GM23338 (cell line): ENCODE measurements around the gene NCOA1. TPM values are rescaled to one million over a fixed set of nuclear protein-coding genes. Genes with fewer than 3 reads are reported as not detected.

Experiments
- ATAC-seq: fragments of 200-7000 bp; cut with Tn5 transposase; 3 replicates; pipeline ENCODE4 v1.9.1; 2020
- DNase-seq: peaks from one replicate; pipeline ENCODE4 v3.0.0-alpha.2; 2015; ENCODE audit warnings: low spot score
- H2AFZ ChIP-seq: fragments of 200-600 bp; sonication (generic); 2 replicates; pipeline ENCODE4 v1.8.0; 2016; ENCODE audit warnings: antibody characterized with exemption, mild to moderate bottlenecking, moderate library complexity
- H3F3A ChIP-seq: fragments of 200-600 bp; sonication (generic); replicated peaks from 2 replicates; pipeline ENCODE4 v1.8.0; 2017; ENCODE audit warnings: antibody characterized with exemption, mixed run types, low read depth
- H3K27ac ChIP-seq: fragments of 200-600 bp; sonication (generic); 2 replicates; pipeline ENCODE4 v1.6.1; 2016; ENCODE audit warnings: low read depth
- H3K27me3 ChIP-seq: fragments of 200-600 bp; sonication (generic); 2 replicates; pipeline ENCODE4 v1.8.0; 2016; ENCODE audit warnings: mild to moderate bottlenecking, mixed run types, moderate library complexity; ENCODE audit not compliant: insufficient read depth
- H3K36me3 ChIP-seq: fragments of 200-600 bp; sonication (generic); 2 replicates; pipeline ENCODE4 v1.8.0; 2016; ENCODE audit warnings: mild to moderate bottlenecking; ENCODE audit not compliant: insufficient read depth
- H3K4me1 ChIP-seq: fragments of 200-600 bp; sonication (generic); 2 replicates; pipeline ENCODE4 v1.8.0; 2016; ENCODE audit warnings: mild to moderate bottlenecking, moderate library complexity; ENCODE audit not compliant: insufficient read depth
- H3K4me2 ChIP-seq: fragments of 200-600 bp; sonication (generic); 2 replicates; pipeline ENCODE4 v1.7.1; 2017; ENCODE audit warnings: mixed run types
- H3K4me3 ChIP-seq: fragments of 200-600 bp; sonication (generic); 2 replicates; pipeline ENCODE4 v1.6.1; 2016; ENCODE audit warnings: mixed run types
- H3K79me2 ChIP-seq: fragments of 200-600 bp; sonication (generic); replicated peaks from 2 replicates; pipeline ENCODE4 v1.8.0; 2017; ENCODE audit warnings: mild to moderate bottlenecking; ENCODE audit not compliant: insufficient read depth
- H3K9me2 ChIP-seq: fragments of 200-600 bp; sonication (generic); 2 replicates; pipeline ENCODE4 v1.8.0; 2017; ENCODE audit not compliant: insufficient read depth
- H4K20me1 ChIP-seq: fragments of 200-600 bp; sonication (generic); replicated peaks from 2 replicates; pipeline ENCODE4 v1.8.0; 2017; ENCODE audit warnings: mild to moderate bottlenecking; ENCODE audit not compliant: insufficient read depth
- H3K27ac Mint-ChIP-seq: 2 replicates; pipeline ENCODE4 v1.8.0; 2020; ENCODE audit warnings: inconsistent platforms, mild to moderate bottlenecking, moderate library complexity, mixed read lengths
- H3K27me3 Mint-ChIP-seq: 3 replicates; pipeline ENCODE4 v1.8.0; 2022; ENCODE audit warnings: low read depth, mild to moderate bottlenecking, moderate library complexity, mixed read lengths, inconsistent platforms; ENCODE audit not compliant: insufficient read depth, poor library complexity
- H3K36me3 Mint-ChIP-seq: 3 replicates; pipeline ENCODE4 v1.8.0; 2021; ENCODE audit warnings: low read depth, mild to moderate bottlenecking, inconsistent platforms, moderate library complexity, mixed read lengths
- H3K4me1 Mint-ChIP-seq: 3 replicates; pipeline ENCODE4 v1.8.0; 2020; ENCODE audit warnings: mild to moderate bottlenecking, inconsistent platforms, mixed read lengths
- H3K4me3 Mint-ChIP-seq: 3 replicates; pipeline ENCODE4 v1.8.0; 2021; ENCODE audit warnings: moderate library complexity, mild to moderate bottlenecking, inconsistent platforms, mixed read lengths
- H3K9me3 Mint-ChIP-seq: 3 replicates; pipeline ENCODE4 v1.8.0; 2020; ENCODE audit warnings: moderate library complexity, mild to moderate bottlenecking, inconsistent platforms, mixed read lengths
- CREB1 ChIP-seq: fragments of 250-450 bp; sonication (Bioruptor Pico); IDR thresholded peaks from 2 replicates; pipeline ENCODE4 v1.5.0; 2020; ENCODE audit warnings: low read depth, mild to moderate bottlenecking, moderate library complexity
- JUNB ChIP-seq: IDR thresholded peaks from one replicate; pipeline ENCODE4 v1.6.1; 2016; ENCODE audit warnings: antibody characterized with exemption; ENCODE audit not compliant: unreplicated experiment
- NANOG ChIP-seq: IDR thresholded peaks from 2 replicates; pipeline ENCODE4 v1.6.1; 2016; ENCODE audit warnings: antibody characterized with exemption, borderline replicate concordance
- POLR2AphosphoS5 ChIP-seq: IDR thresholded peaks from 2 replicates; pipeline ENCODE4 v1.6.1; 2016; ENCODE audit warnings: antibody characterized with exemption, low read depth
- STAT1 ChIP-seq: IDR thresholded peaks from one replicate; pipeline ENCODE4 v1.6.1; 2016; ENCODE audit warnings: antibody characterized with exemption; ENCODE audit not compliant: unreplicated experiment
- polyA plus RNA-seq: library from polyadenylated mRNA; unstranded; fragments of >200 nt; fragmentation: Nextera tagmentation; extraction: Ambion mirVana; gene quantifications from 2 replicates; pipeline ENCODE4 v1.2.1, GENCODE V29; 2016
- total RNA-seq: library from RNA; depleted of rRNA; stranded (reverse); fragments of >200 nt; shearing (Covaris generic); gene quantifications from 2 replicates; pipeline ENCODE4 v1.2.3, GENCODE V29; 2014
- TF ChIP-seq, protein P1 (sequence below): fragments of 250-450 bp; sonication (Bioruptor Pico); IDR thresholded peaks from 2 replicates; pipeline ENCODE4 v1.5.0; 2020; ENCODE audit warnings: mild to moderate bottlenecking, moderate library complexity
- TF ChIP-seq, protein P2 (sequence below): IDR thresholded peaks from one replicate; pipeline ENCODE4 v1.6.1; 2018; ENCODE audit warnings: antibody characterized with exemption; ENCODE audit not compliant: unreplicated experiment
- TF ChIP-seq, protein P3 (sequence below), 2 experiments: fragments of 200-600 bp in 1 of 2; sonication (generic) in 1 of 2; conservative IDR thresholded peaks; 2 replicates each; pipeline versions ENCODE4 v1.5.1 to v1.6.1; 2016 to 2017; ENCODE audit warnings: antibody characterized with exemption in 2 of 2, low read depth in 2 of 2, mild to moderate bottlenecking in 2 of 2, moderate library complexity in 1 of 2

The NCOA1 gene
- total and polyA plus RNA-seq, 2 experiments from 2014 or later, result 7.1 to 15.1 TPM

DNA sequence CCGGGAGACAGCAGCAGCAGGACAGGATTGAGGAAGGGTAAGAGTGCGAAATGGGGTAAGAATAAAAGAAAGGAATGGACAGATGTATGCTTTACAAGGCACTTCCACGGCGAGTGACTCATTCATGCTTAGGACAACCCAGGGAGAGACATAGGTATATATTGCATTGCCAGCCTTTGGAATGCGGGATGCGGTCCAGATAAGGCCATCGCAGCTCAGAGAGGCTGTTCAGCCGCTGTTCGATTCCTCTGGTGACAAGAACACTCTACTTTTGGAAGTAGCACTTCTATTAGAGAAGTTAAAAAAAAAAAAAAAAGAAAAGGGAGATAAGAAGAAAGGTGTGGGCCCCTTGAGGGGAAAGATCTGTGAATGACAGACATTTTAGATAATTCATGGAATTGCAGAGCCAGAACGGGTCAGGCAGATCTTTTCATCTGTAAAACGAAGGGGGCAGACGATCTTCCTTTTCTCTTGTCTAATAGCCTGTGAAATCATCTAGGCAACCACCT is 819 bp upstream of the NCOA1 start:
- peak; percentile 13 for ATAC-seq
- peak overlapping the region; percentile 86 for H3K4me3 ChIP-seq
- H3K4me1 ChIP-seq, result peaks cover 33% of the 10 kb centered on the region
- peak overlapping the region; percentile 91 for H3K4me2 ChIP-seq
- Mint-ChIP-seq H3K27ac (peak overlapping the region; percentile 70; the same call in 1 of the 2 replicates), H3K4me3 (peak overlapping the region; percentile 87), H3K4me1 (peaks cover 37% of the 10 kb centered on the region), H3K36me3 (no peaks in the 10 kb centered on the region; the same call in 2 of the 3 replicates), H3K9me3 (no peaks in the 10 kb centered on the region), H3K27me3 (peaks cover 21% of the 10 kb centered on the region)
- no peaks in the 10 kb centered on the region for H3K36me3 ChIP-seq
- H3K27ac ChIP-seq, result peak overlapping the region; percentile 86; the same call in 1 of the 2 replicates
- DNase-seq, result no peak
- peak overlapping the region; percentile 95 for H2AFZ ChIP-seq
- TF ChIP-seq POLR2AphosphoS5, result no peak
- no peaks in the 10 kb centered on the region for H3K9me2 ChIP-seq
- no peaks in the 10 kb centered on the region for H3F3A ChIP-seq
- H3K79me2 ChIP-seq, result peaks cover 26% of the 10 kb centered on the region
- H4K20me1 ChIP-seq, result 0 out of 2 replicates have a peak, but pooled peaks cover 3% of the 10 kb centered on the region
- peaks cover 19% of the 10 kb centered on the region for H3K27me3 ChIP-seq

DNA sequence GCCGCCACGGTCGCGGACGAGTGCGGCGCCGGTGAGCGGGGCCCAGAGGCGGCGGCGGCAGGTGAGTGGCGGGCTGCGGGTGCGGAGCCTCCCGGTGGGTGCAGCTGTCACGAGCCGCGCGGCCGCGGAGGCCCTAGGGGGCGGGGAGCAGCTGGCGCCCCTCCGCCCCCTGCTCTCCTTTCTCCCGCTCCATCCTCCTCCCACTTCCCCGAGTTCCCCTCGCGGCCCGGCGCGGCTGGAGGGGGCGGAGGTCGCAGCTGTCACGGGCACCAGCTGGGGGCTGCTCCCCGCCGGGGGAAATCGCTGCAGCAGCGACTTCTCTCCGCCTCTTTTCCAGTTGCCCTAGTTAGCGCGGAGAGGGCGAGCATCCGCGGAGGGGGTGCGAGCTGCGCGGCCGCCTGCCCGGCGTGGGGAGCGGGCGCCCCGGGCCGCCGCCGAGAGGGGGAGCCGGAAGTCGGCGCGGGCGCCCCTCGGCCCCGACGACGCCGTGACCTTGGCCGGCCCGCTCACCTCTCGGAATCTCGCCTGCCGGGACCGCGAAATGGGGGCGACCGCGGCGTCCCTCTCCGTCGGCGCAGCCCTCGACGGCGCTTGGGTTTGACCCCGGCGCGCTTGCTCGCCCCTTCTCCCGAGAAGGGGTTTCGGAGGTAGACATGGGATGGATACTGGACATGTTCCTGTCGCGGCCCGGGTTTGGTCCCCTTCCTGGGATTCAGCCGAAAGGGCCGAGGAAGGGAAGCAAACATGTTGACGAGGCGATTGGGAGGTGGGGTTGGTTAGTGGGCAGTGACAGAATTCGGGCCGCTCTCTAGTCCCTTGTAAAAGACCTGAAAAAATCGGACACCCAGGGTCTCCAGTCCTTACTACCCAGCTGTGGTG is 727 bp downstream of the NCOA1 start:
- H3F3A ChIP-seq, result no peaks in the 10 kb centered on the region
- H3K36me3 ChIP-seq, result no peaks in the 10 kb centered on the region
- peak; percentile 77 for DNase-seq
- H3K79me2 ChIP-seq, result peaks cover 36% of the 10 kb centered on the region
- H3K4me1 ChIP-seq, result peaks cover 33% of the 10 kb centered on the region
- H3K4me3 ChIP-seq, result peak overlapping the region; percentile 80
- peak overlapping the region; percentile 70; the same call in 1 of the 2 replicates for H2AFZ ChIP-seq
- peaks cover 21% of the 10 kb centered on the region for H3K27me3 Mint-ChIP-seq
- peaks cover 42% of the 10 kb centered on the region for H3K4me1 Mint-ChIP-seq
- H3K4me3 Mint-ChIP-seq, result peak overlapping the region; percentile 86
- ATAC-seq, result peak; percentile 11
- H4K20me1 ChIP-seq, result 0 out of 2 replicates have a peak, but pooled peaks cover 3% of the 10 kb centered on the region
- H3K9me3 Mint-ChIP-seq, result no peaks in the 10 kb centered on the region
- peaks cover 19% of the 10 kb centered on the region for H3K27me3 ChIP-seq
- H3K36me3 Mint-ChIP-seq, result no peaks in the 10 kb centered on the region; the same call in 2 of the 3 replicates
- no peak overlapping the region for H3K27ac ChIP-seq
- H3K27ac Mint-ChIP-seq, result no peak overlapping the region
- no peaks in the 10 kb centered on the region for H3K9me2 ChIP-seq
- peak overlapping the region; percentile 91 for H3K4me2 ChIP-seq
- TF ChIP-seq NANOG (no peak), JUNB (no peak), CREB1 (no peak), STAT1 (no peak), POLR2AphosphoS5 (no peak)
- TF ChIP-seq, protein P1, sequence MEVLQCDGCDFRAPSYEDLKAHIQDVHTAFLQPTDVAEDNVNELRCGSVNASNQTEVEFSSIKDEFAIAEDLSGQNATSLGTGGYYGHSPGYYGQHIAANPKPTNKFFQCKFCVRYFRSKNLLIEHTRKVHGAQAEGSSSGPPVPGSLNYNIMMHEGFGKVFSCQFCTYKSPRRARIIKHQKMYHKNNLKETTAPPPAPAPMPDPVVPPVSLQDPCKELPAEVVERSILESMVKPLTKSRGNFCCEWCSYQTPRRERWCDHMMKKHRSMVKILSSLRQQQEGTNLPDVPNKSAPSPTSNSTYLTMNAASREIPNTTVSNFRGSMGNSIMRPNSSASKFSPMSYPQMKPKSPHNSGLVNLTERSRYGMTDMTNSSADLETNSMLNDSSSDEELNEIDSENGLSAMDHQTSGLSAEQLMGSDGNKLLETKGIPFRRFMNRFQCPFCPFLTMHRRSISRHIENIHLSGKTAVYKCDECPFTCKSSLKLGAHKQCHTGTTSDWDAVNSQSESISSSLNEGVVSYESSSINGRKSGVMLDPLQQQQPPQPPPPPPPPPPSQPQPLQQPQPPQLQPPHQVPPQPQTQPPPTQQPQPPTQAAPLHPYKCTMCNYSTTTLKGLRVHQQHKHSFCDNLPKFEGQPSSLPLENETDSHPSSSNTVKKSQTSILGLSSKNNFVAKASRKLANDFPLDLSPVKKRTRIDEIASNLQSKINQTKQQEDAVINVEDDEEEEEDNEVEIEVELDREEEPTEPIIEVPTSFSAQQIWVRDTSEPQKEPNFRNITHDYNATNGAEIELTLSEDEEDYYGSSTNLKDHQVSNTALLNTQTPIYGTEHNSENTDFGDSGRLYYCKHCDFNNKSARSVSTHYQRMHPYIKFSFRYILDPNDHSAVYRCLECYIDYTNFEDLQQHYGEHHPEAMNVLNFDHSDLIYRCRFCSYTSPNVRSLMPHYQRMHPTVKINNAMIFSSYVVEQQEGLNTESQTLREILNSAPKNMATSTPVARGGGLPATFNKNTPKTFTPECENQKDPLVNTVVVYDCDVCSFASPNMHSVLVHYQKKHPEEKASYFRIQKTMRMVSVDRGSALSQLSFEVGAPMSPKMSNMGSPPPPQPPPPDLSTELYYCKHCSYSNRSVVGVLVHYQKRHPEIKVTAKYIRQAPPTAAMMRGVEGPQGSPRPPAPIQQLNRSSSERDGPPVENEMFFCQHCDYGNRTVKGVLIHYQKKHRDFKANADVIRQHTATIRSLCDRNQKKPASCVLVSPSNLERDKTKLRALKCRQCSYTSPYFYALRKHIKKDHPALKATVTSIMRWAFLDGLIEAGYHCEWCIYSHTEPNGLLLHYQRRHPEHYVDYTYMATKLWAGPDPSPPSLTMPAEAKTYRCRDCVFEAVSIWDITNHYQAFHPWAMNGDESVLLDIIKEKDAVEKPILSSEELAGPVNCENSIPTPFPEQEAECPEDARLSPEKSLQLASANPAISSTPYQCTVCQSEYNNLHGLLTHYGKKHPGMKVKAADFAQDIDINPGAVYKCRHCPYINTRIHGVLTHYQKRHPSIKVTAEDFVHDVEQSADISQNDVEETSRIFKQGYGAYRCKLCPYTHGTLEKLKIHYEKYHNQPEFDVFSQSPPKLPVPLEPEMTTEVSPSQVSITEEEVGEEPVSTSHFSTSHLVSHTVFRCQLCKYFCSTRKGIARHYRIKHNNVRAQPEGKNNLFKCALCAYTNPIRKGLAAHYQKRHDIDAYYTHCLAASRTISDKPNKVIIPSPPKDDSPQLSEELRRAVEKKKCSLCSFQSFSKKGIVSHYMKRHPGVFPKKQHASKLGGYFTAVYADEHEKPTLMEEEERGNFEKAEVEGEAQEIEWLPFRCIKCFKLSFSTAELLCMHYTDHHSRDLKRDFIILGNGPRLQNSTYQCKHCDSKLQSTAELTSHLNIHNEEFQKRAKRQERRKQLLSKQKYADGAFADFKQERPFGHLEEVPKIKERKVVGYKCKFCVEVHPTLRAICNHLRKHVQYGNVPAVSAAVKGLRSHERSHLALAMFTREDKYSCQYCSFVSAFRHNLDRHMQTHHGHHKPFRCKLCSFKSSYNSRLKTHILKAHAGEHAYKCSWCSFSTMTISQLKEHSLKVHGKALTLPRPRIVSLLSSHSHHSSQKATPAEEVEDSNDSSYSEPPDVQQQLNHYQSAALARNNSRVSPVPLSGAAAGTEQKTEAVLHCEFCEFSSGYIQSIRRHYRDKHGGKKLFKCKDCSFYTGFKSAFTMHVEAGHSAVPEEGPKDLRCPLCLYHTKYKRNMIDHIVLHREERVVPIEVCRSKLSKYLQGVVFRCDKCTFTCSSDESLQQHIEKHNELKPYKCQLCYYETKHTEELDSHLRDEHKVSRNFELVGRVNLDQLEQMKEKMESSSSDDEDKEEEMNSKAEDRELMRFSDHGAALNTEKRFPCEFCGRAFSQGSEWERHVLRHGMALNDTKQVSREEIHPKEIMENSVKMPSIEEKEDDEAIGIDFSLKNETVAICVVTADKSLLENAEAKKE (CRISPR knock-in tag), result no peak
- TF ChIP-seq, protein P2, sequence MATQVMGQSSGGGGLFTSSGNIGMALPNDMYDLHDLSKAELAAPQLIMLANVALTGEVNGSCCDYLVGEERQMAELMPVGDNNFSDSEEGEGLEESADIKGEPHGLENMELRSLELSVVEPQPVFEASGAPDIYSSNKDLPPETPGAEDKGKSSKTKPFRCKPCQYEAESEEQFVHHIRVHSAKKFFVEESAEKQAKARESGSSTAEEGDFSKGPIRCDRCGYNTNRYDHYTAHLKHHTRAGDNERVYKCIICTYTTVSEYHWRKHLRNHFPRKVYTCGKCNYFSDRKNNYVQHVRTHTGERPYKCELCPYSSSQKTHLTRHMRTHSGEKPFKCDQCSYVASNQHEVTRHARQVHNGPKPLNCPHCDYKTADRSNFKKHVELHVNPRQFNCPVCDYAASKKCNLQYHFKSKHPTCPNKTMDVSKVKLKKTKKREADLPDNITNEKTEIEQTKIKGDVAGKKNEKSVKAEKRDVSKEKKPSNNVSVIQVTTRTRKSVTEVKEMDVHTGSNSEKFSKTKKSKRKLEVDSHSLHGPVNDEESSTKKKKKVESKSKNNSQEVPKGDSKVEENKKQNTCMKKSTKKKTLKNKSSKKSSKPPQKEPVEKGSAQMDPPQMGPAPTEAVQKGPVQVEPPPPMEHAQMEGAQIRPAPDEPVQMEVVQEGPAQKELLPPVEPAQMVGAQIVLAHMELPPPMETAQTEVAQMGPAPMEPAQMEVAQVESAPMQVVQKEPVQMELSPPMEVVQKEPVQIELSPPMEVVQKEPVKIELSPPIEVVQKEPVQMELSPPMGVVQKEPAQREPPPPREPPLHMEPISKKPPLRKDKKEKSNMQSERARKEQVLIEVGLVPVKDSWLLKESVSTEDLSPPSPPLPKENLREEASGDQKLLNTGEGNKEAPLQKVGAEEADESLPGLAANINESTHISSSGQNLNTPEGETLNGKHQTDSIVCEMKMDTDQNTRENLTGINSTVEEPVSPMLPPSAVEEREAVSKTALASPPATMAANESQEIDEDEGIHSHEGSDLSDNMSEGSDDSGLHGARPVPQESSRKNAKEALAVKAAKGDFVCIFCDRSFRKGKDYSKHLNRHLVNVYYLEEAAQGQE, result no peak
- TF ChIP-seq, protein P3, sequence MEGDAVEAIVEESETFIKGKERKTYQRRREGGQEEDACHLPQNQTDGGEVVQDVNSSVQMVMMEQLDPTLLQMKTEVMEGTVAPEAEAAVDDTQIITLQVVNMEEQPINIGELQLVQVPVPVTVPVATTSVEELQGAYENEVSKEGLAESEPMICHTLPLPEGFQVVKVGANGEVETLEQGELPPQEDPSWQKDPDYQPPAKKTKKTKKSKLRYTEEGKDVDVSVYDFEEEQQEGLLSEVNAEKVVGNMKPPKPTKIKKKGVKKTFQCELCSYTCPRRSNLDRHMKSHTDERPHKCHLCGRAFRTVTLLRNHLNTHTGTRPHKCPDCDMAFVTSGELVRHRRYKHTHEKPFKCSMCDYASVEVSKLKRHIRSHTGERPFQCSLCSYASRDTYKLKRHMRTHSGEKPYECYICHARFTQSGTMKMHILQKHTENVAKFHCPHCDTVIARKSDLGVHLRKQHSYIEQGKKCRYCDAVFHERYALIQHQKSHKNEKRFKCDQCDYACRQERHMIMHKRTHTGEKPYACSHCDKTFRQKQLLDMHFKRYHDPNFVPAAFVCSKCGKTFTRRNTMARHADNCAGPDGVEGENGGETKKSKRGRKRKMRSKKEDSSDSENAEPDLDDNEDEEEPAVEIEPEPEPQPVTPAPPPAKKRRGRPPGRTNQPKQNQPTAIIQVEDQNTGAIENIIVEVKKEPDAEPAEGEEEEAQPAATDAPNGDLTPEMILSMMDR (conservative IDR thresholded peaks at IDR 0.05; ENCODE audit: low read depth in 2 of 2), result no peak
